OCI-LY3 (cell line): Measurements from ENCODE around the gene PTP4A2.
A peak's percentile ranks its signal among the peaks of the same experiment; 100 is the strongest.
"Not testable (repeated sequence)": the region's sequence is repeated elsewhere in the genome, so short reads cannot be mapped to it uniquely, and the experiment has no call there.

ENCODE experiments used
- H2AFZ ChIP-seq: fragments of 200-600, 300-600 bp; shearing (Covaris generic); 2 replicates; pipeline ENCODE4 v1.6.0; 2014; ENCODE audit warnings: antibody characterized with exemption, low read depth, low read length
- H3K27ac ChIP-seq: fragments of 200-600, 300-600 bp; sonication (generic); 2 replicates; pipeline ENCODE4 v1.5.1; 2014; ENCODE audit warnings: mild to moderate bottlenecking, low read length, moderate library complexity, mixed read lengths
- H3K27me3 ChIP-seq: fragments of 200-600, 300-600 bp; sonication (generic); 2 replicates; pipeline ENCODE4 v1.6.1; 2014; ENCODE audit warnings: low read depth, low read length, mixed read lengths
- H3K36me3 ChIP-seq: fragments of 200-600, 300-600 bp; sonication (generic); replicated peaks from 2 replicates; pipeline ENCODE3; 2014; ENCODE audit warnings: low read depth, low read length, mixed read lengths
- H3K4me1 ChIP-seq: fragments of 300-600, 200-600 bp; sonication (generic); 2 replicates; pipeline ENCODE4 v1.6.1; 2014; ENCODE audit warnings: low read length, mixed read lengths
- H3K4me2 ChIP-seq: fragments of 200-600, 300-600 bp; sonication (generic); 2 replicates; pipeline ENCODE4 v1.6.1; 2014; ENCODE audit warnings: low read length, mixed read lengths
- H3K4me3 ChIP-seq: fragments of 300-600, 200-600 bp; sonication (generic); 2 replicates; pipeline ENCODE4 v1.5.1; 2014; ENCODE audit warnings: antibody characterized with exemption, mild to moderate bottlenecking, low read length, moderate library complexity
- H3K79me2 ChIP-seq: fragments of 300-600, 200-600 bp; shearing (Covaris generic); 2 replicates; pipeline ENCODE4 v1.6.1; 2014; ENCODE audit warnings: mild to moderate bottlenecking, low read length, mixed read lengths
- H3K9ac ChIP-seq: fragments of 300-600, 200-600 bp; shearing (Covaris generic); 2 replicates; pipeline ENCODE4 v1.6.0; 2014; ENCODE audit warnings: mild to moderate bottlenecking, low read length, moderate library complexity
- H3K9me3 ChIP-seq: fragments of 200-600, 300-600 bp; shearing (Covaris generic); 2 replicates; pipeline ENCODE4 v1.6.1; 2014; ENCODE audit warnings: low read length, mixed read lengths; ENCODE audit not compliant: insufficient read depth
- H4K20me1 ChIP-seq: fragments of 200-600, 300-600 bp; sonication (generic); 2 replicates; pipeline ENCODE4 v1.6.1; 2016; ENCODE audit warnings: low read length, mixed read lengths; ENCODE audit not compliant: insufficient read depth
- EZH2phosphoT487 ChIP-seq: fragments of 200-600 bp; shearing (Covaris generic); IDR thresholded peaks from 2 replicates; pipeline ENCODE4 v1.6.1; 2018; ENCODE audit warnings: antibody characterized with exemption, mixed run types, low read depth
- TF ChIP-seq, protein P1 (sequence below): fragments of 200-600, 300-600 bp; sonication (generic); IDR thresholded peaks from 2 replicates; pipeline ENCODE4 v1.5.1; 2014; ENCODE audit warnings: antibody characterized with exemption, low read length, low read depth

Gene PTP4A2

DNA sequence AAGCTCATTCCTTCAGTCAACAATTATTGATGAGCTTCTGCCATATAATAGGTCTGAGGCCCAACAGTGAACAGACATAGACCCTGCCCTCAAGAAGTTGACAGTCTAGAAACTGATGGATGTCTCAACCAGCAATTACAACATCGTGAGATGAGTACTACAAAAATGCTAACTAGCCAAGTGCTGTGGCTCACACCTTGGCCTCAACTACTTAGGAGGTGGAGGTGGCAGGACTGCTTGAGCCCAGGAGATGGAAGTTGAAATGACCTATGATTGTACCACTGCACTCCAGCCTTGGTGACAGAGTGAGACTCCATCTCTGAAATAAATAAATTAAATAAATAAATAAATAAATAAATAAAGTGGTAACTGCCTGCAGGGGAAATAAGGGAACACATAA is 11.7 kb upstream of the PTP4A2 start:
- H3K9me3 ChIP-seq, result no peaks in the 10 kb centered on the region
- H4K20me1 ChIP-seq, result no peaks in the 10 kb centered on the region
- H3K4me3 ChIP-seq, result no peak overlapping the region
- TF ChIP-seq EZH2phosphoT487, result no peak
- TF ChIP-seq, protein P1, sequence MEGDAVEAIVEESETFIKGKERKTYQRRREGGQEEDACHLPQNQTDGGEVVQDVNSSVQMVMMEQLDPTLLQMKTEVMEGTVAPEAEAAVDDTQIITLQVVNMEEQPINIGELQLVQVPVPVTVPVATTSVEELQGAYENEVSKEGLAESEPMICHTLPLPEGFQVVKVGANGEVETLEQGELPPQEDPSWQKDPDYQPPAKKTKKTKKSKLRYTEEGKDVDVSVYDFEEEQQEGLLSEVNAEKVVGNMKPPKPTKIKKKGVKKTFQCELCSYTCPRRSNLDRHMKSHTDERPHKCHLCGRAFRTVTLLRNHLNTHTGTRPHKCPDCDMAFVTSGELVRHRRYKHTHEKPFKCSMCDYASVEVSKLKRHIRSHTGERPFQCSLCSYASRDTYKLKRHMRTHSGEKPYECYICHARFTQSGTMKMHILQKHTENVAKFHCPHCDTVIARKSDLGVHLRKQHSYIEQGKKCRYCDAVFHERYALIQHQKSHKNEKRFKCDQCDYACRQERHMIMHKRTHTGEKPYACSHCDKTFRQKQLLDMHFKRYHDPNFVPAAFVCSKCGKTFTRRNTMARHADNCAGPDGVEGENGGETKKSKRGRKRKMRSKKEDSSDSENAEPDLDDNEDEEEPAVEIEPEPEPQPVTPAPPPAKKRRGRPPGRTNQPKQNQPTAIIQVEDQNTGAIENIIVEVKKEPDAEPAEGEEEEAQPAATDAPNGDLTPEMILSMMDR, result no peak
- H2AFZ ChIP-seq, result no peak overlapping the region
- H3K27ac ChIP-seq, result no peak overlapping the region
- peaks cover 25% of the 10 kb centered on the region for H3K4me1 ChIP-seq
- H3K9ac ChIP-seq, result no peak overlapping the region
- no peaks in the 10 kb centered on the region for H3K27me3 ChIP-seq
- no peaks in the 10 kb centered on the region for H3K36me3 ChIP-seq
- no peak overlapping the region for H3K4me2 ChIP-seq
- H3K79me2 ChIP-seq, result no peaks in the 10 kb centered on the region

DNA sequence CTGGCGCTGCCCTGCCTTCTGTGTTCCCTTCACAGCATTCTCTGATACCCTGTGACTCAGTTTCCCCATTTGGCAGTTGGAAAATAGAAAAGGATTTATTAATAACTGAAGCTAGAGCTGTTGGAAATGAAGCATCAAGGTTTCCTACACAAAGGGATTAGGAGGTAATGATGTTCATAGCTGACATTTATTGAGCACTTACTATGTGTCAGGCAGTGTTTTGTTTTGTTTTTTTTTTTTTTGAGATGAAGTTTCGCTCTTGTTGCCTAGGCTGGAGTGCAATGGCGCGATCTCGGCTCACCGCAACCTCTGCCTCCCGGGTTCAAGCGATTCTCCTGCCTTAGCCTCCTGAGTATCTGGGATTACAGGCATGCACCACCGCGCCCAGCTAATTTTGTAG is 7.5 kb upstream of the PTP4A2 start:
- peak overlapping the region; percentile 77 for H3K4me2 ChIP-seq

DNA sequence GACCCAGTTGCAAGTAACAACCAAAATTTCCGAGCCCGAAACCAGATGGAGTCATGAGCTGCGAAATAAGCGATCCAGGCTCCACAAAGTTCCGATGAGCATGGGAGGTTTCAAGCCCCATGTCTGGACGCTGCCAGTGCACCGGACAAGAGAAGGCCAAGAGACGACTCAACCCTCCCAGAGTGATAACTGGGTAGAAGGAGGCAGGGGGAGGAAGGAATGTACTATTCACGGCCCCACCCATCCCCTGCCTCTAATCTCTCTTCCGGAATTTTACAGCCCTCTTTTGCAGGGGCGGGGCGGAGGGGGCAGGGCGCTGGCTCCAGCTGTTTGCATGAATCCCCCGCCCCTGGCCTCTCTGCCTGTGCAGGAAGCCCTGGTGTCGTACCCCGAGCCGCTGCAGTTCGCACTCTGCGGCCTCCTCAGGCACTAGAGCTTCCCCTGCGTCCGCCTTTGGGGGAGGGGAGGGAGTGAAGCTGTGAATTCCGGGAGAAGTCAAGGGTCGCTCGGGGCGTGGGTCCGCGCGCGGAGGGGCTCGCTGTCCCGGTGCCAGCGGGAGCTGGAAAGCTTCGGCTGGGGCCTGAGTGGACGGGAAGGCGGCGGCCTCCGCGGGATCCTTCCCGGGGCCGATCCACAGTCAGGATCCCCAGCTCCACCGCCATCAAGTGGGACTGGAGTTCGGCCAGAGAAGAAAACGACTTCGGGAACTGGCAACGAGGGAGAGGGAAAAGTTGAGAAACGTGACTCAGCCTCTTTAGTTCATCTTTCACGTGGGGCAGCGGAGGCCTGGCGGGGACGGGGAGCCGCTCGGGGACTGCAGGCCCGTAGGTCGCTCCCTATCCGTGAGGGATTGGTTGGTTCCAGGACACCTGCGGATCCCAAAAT is 6.3 kb upstream of the PTP4A2 start:
- no peak for TF ChIP-seq EZH2phosphoT487
- TF ChIP-seq, protein P1, result no peak
- Histone ChIP-seq H3K4me2 (peak overlapping the region; percentile 77), H3K4me1 (peaks cover 38% of the 10 kb centered on the region), H3K4me3 (peak overlapping the region; percentile 79), H3K36me3 (no peaks in the 10 kb centered on the region), H3K27me3 (no peaks in the 10 kb centered on the region), H3K9ac (peak overlapping the region; percentile 83), H3K9me3 (no peaks in the 10 kb centered on the region), H3K27ac (peak overlapping the region; percentile 84), H4K20me1 (no peaks in the 10 kb centered on the region), H2AFZ (no peak overlapping the region), H3K79me2 (no peaks in the 10 kb centered on the region)

More for the DNA sequence above, 7.5 kb upstream of the PTP4A2 start:
- not testable (repeated sequence) for H2AFZ ChIP-seq, H3K27ac ChIP-seq, H3K9me3 ChIP-seq, H3K36me3 ChIP-seq, H4K20me1 ChIP-seq, H3K27me3 ChIP-seq, H3K79me2 ChIP-seq
- peak overlapping the region; percentile 79; the same call in 1 of the 2 replicates for H3K4me3 ChIP-seq
- H3K4me1 ChIP-seq, result peaks cover 29% of the 10 kb centered on the region
- 0 out of 2 replicates have a peak overlapping the region, but pooled peaks have one; percentile 83 for H3K9ac ChIP-seq

DNA sequence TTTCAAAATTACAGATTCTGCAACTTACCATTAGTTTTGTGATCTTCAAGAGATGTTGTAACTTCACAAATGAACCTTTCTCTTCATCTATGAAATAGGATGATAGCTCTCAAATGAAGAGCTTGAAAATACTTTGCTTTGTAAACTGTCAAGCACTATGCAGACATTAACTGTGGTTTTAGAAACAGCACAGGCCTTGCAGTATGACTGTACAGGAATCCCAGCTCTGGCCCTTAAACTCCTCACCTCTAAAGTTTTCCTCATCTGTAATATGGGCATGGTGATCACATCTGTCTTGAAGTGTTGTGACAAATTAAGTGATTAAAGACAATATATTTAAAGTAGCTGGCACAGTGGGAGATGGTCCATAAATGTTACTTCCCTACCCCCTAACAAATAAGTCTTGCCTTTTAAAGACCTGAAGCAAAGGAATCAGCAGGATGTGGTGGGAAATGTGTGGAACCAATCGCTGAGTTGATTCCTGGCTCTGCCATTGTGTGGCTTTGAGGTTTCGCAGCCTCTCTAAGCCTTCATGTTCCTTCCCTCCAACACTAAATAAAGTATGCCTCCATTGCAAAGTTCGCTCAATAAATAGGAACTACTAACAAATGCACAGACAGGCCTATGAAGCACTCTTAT is 5.5 kb upstream of the PTP4A2 start:
- Histone ChIP-seq H3K4me2 (peak overlapping the region; percentile 77), H3K4me3 (peak overlapping the region; percentile 79), H3K4me1 (peaks cover 46% of the 10 kb centered on the region), H3K27ac (peak overlapping the region; percentile 84), H4K20me1 (no peaks in the 10 kb centered on the region), H3K36me3 (no peaks in the 10 kb centered on the region), H3K79me2 (peaks cover 1% of the 10 kb centered on the region; the same call in 1 of the 2 replicates), H3K9me3 (no peaks in the 10 kb centered on the region), H2AFZ (no peak overlapping the region), H3K9ac (peak overlapping the region; percentile 58), H3K27me3 (no peaks in the 10 kb centered on the region)
- TF ChIP-seq, protein P1, result no peak
- no peak for TF ChIP-seq EZH2phosphoT487

DNA sequence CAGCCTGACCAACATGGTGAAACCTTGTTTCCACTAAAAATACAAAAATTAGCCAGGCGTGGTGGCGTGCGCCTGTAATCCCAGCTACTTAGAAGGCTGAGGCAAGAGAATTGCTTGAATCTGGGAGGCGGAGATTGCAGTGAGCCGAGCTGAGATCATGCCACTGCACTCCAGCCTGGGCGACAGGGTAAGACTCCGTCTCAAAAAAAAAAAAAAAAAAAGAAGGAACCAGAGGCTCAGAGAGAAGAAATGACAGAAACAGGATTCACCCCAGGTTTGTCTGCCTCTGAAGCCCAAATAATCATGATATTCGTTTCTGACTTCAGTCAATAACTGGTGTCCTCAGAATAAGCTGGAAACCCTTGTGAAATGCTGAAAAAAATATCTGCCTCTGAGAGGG is 3.9 kb upstream of the PTP4A2 start:
- H3K9ac ChIP-seq, H3K27ac ChIP-seq, H3K4me3 ChIP-seq, H4K20me1 ChIP-seq, H2AFZ ChIP-seq, H3K9me3 ChIP-seq, H3K27me3 ChIP-seq, H3K36me3 ChIP-seq: not testable (repeated sequence)
- H3K4me1 ChIP-seq, result peaks cover 49% of the 10 kb centered on the region
- H3K4me2 ChIP-seq, result peak overlapping the region; percentile 60
- H3K79me2 ChIP-seq, result peaks cover 16% of the 10 kb centered on the region
